SK-N-SH treated with all-trans-retinoic acid at 6 μM for 48 hours (cell line): ENCODE data around the gene SLC22A6.
A peak's percentile ranks its signal among the peaks of the same experiment; 100 is the strongest.

Experiments
- ATAC-seq: fragments of 200-7000 bp; cut with Tn5 transposase; 3 replicates; pipeline ENCODE4 v1.9.1; 2020; ENCODE audit warnings: mild to moderate bottlenecking, moderate library complexity
- BACH2 ChIP-seq: fragments of 250-450 bp; sonication (Bioruptor Pico); IDR thresholded peaks from 2 replicates; pipeline ENCODE4 v1.9.0; 2021; ENCODE audit warnings: mild to moderate bottlenecking, borderline replicate concordance
- CREB5 ChIP-seq: fragments of 250-450 bp; sonication (Bioruptor Pico); IDR thresholded peaks from 2 replicates; pipeline ENCODE4 v1.5.1; 2020; ENCODE audit warnings: low read depth, mild to moderate bottlenecking, moderate library complexity
- CSRNP3 ChIP-seq: fragments of 250-450 bp; sonication (Bioruptor Pico); IDR thresholded peaks from 2 replicates; pipeline ENCODE4 v1.5.1; 2021; ENCODE audit warnings: mild to moderate bottlenecking, moderate library complexity
- ESRRG ChIP-seq: fragments of 250-450 bp; sonication (Bioruptor Pico); IDR thresholded peaks from 2 replicates; pipeline ENCODE4 v1.6.1; 2021; ENCODE audit warnings: mild to moderate bottlenecking
- GLIS3 ChIP-seq: fragments of 250-450 bp; sonication (Bioruptor Pico); IDR thresholded peaks from 2 replicates; pipeline ENCODE4 v1.5.0; 2020; ENCODE audit warnings: mild to moderate bottlenecking, moderate library complexity
- ISL1 ChIP-seq: fragments of 250-450 bp; sonication (Bioruptor Pico); IDR thresholded peaks from 2 replicates; pipeline ENCODE4 v2.1.2; 2022; ENCODE audit warnings: mild to moderate bottlenecking, moderate library complexity
- OSR1 ChIP-seq: fragments of 250-450 bp; sonication (Bioruptor Pico); IDR thresholded peaks from 2 replicates; pipeline ENCODE4 v1.8.0; 2022; ENCODE audit warnings: moderate library complexity, mild to moderate bottlenecking, inconsistent platforms
- RARB ChIP-seq: fragments of 250-450 bp; sonication (Bioruptor Pico); IDR thresholded peaks from 2 replicates; pipeline ENCODE4 v1.8.0; 2021; ENCODE audit warnings: mild to moderate bottlenecking, moderate library complexity
- SNAI2 ChIP-seq: fragments of 250-450 bp; sonication (Bioruptor Pico); IDR thresholded peaks from 2 replicates; pipeline ENCODE4 v1.5.0; 2020; ENCODE audit warnings: mild to moderate bottlenecking, moderate library complexity
- TCF4 ChIP-seq: fragments of 250-450 bp; sonication (Bioruptor Pico); IDR thresholded peaks from 2 replicates; pipeline ENCODE4 v1.8.0; 2021; ENCODE audit warnings: mild to moderate bottlenecking, moderate library complexity, borderline replicate concordance
- TOX ChIP-seq: fragments of 250-450 bp; sonication (Bioruptor Pico); IDR thresholded peaks from 2 replicates; pipeline ENCODE4 v1.8.0; 2021; ENCODE audit warnings: mild to moderate bottlenecking, moderate library complexity, borderline replicate concordance
- ZC3H10 ChIP-seq: fragments of 250-450 bp; sonication (Bioruptor Pico); IDR thresholded peaks from 2 replicates; pipeline ENCODE4 v1.5.1; 2021; ENCODE audit warnings: mild to moderate bottlenecking, moderate library complexity
- ZFP3 ChIP-seq: fragments of 250-450 bp; sonication (Bioruptor Pico); IDR thresholded peaks from 2 replicates; pipeline ENCODE4 v1.5.0; 2020; ENCODE audit warnings: mild to moderate bottlenecking, moderate library complexity
- ZFP30 ChIP-seq: fragments of 450-650 bp; formaldehyde crosslinking; IDR thresholded peaks from 2 replicates; pipeline ENCODE4 v1.5.0; 2022; ENCODE audit warnings: mild to moderate bottlenecking, moderate library complexity
- ZNF565 ChIP-seq: fragments of 450-650 bp; formaldehyde crosslinking; conservative IDR thresholded peaks from 2 replicates; pipeline ENCODE4 v1.5.0; 2020; ENCODE audit warnings: low read depth, mild to moderate bottlenecking, moderate library complexity
- ZNF70 ChIP-seq: fragments of 450-650 bp; formaldehyde crosslinking; IDR thresholded peaks from 2 replicates; pipeline ENCODE4 v1.5.0; 2020; ENCODE audit warnings: mild to moderate bottlenecking, moderate library complexity
- ZNF8 ChIP-seq: fragments of 450-650 bp; formaldehyde crosslinking; IDR thresholded peaks from 2 replicates; pipeline ENCODE4 v1.5.0; 2020; ENCODE audit warnings: mild to moderate bottlenecking, moderate library complexity
- TF ChIP-seq, protein P1 (sequence below): fragments of 250-450 bp; sonication (Bioruptor Pico); IDR thresholded peaks from 2 replicates; pipeline ENCODE4 v1.8.0; 2021; ENCODE audit warnings: low read depth, mild to moderate bottlenecking, moderate library complexity, borderline replicate concordance
- TF ChIP-seq, protein P2 (sequence below): fragments of 250-450 bp; sonication (Bioruptor Pico); IDR thresholded peaks from 2 replicates; pipeline ENCODE4 v1.5.0; 2020; ENCODE audit warnings: mild to moderate bottlenecking, moderate library complexity

SLC22A6 gene

DNA sequence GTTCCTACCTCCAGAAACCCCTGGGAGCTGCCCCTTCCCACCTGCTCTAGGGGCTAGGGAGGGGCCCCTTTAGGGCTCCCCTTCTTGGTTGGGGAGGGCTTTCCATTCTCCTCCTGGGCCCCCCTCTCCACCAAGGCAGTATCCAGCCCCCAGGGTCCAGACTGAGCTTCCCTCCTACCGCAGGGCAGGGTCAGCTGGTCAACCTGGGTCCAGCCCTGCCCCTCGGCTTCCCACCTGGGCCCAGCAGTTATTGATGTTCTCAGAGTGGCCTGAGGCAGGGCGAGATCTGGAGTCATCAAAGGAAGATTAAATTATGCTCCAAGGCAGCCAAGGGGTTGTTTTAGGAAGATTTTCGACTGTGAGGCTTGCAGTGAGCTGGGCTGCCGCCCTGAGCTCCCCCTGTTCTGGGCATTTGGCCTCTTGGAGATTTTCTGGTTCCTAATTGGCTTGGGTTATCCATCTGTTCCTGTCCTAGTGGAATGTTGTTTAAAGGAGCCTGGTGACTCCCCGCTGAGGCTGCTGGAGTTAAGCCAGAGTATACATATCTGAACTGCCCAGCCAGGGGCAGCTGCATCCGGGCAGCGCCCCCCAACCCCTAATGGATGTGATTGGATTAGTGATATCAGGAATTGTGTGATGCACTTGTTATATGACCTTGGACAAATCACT lies 32.7 kb upstream of the SLC22A6 start:
- peak; percentile 19; the same call in 1 of the 3 replicates for ATAC-seq

GRCh38 chr11:63015521-63016215 lies 30.9 kb upstream of the SLC22A6 start, which contains the start of gene SLC22A8:
TSS of gene SLC22A8 (minus strand) at chr11:63015841. CDS start at chr11:63014958, 883 bp downstream.
- no peak for TF ChIP-seq SNAI2 (CRISPR knock-in tag)
- TF ChIP-seq ISL1 (CRISPR knock-in tag) = no peak
- TF ChIP-seq GLIS3 = no peak
- TF ChIP-seq ZFP3 (CRISPR knock-in tag) = no peak

More for the DNA sequence above, 32.7 kb upstream of the SLC22A6 start:
- TF ChIP-seq ZFP3 (CRISPR knock-in tag) (no peak), ISL1 (CRISPR knock-in tag) (peak; percentile 61), ZFP30 (CRISPR knock-in tag) (no peak), TOX (no peak), OSR1 (CRISPR knock-in tag) (no peak), ZNF70 (no peak), ZC3H10 (no peak), BACH2 (CRISPR knock-in tag) (no peak), CREB5 (CRISPR knock-in tag) (no peak), ZNF8 (CRISPR knock-in tag) (no peak), ZNF565 (CRISPR knock-in tag) (no peak), SNAI2 (CRISPR knock-in tag) (peak; percentile 87), TCF4 (peak; percentile 86), GLIS3 (no peak)
- TF ChIP-seq, protein P1, sequence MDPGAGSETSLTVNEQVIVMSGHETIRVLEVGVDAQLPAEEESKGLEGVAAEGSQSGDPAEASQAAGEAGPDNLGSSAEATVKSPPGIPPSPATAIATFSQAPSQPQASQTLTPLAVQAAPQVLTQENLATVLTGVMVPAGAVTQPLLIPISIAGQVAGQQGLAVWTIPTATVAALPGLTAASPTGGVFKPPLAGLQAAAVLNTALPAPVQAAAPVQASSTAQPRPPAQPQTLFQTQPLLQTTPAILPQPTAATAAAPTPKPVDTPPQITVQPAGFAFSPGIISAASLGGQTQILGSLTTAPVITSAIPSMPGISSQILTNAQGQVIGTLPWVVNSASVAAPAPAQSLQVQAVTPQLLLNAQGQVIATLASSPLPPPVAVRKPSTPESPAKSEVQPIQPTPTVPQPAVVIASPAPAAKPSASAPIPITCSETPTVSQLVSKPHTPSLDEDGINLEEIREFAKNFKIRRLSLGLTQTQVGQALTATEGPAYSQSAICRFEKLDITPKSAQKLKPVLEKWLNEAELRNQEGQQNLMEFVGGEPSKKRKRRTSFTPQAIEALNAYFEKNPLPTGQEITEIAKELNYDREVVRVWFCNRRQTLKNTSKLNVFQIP = no peak
- TF ChIP-seq, protein P2, sequence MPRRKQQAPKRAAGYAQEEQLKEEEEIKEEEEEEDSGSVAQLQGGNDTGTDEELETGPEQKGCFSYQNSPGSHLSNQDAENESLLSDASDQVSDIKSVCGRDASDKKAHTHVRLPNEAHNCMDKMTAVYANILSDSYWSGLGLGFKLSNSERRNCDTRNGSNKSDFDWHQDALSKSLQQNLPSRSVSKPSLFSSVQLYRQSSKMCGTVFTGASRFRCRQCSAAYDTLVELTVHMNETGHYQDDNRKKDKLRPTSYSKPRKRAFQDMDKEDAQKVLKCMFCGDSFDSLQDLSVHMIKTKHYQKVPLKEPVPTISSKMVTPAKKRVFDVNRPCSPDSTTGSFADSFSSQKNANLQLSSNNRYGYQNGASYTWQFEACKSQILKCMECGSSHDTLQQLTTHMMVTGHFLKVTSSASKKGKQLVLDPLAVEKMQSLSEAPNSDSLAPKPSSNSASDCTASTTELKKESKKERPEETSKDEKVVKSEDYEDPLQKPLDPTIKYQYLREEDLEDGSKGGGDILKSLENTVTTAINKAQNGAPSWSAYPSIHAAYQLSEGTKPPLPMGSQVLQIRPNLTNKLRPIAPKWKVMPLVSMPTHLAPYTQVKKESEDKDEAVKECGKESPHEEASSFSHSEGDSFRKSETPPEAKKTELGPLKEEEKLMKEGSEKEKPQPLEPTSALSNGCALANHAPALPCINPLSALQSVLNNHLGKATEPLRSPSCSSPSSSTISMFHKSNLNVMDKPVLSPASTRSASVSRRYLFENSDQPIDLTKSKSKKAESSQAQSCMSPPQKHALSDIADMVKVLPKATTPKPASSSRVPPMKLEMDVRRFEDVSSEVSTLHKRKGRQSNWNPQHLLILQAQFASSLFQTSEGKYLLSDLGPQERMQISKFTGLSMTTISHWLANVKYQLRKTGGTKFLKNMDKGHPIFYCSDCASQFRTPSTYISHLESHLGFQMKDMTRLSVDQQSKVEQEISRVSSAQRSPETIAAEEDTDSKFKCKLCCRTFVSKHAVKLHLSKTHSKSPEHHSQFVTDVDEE = peak; percentile 77; the same call in 1 of the 2 replicates

GRCh38 chr11:63014408-63015055 lies 29.8 kb upstream of the SLC22A6 start:
- ATAC-seq = no peak
- TF ChIP-seq ZC3H10 (no peak), CSRNP3 (CRISPR knock-in tag) (no peak), ESRRG (CRISPR knock-in tag) (no peak), OSR1 (CRISPR knock-in tag) (no peak), BACH2 (CRISPR knock-in tag) (no peak), ZNF8 (CRISPR knock-in tag) (no peak), TCF4 (no peak), ISL1 (CRISPR knock-in tag) (no peak), SNAI2 (CRISPR knock-in tag) (no peak), RARB (no peak)
- TF ChIP-seq, protein P1 = no peak
- TF ChIP-seq, all 23 proteins: peak for 0

More at GRCh38 chr11:63015521-63016215, 30.9 kb upstream of the SLC22A6 start, which contains the start of gene SLC22A8:
- ATAC-seq = no peak
